GM12801 (cell line): ENCODE results near the gene SMIM38.

Source experiments
- CTCF ChIP-seq: IDR thresholded peaks from one replicate; pipeline ENCODE4 v1.5.1; 2011; ENCODE audit warnings: control low read depth; ENCODE audit not compliant: insufficient read length; ENCODE audit errors: extremely low read depth

The SMIM38 gene

GRCh38 chr11:69155302-69156234, at the start of gene SMIM38:
Gene SMIM38, plus strand, starts transcription at chr11:69155935. Its CDS starts 1,912 bp downstream, at chr11:69157847.
- TF ChIP-seq CTCF, result no peak

- no peak for TF ChIP-seq CTCF
Measured at GRCh38 chr11:69106031-69106811, 49.5 kb upstream of the SMIM38 start.

GRCh38 chr11:69107413-69107812, 48.3 kb upstream of the SMIM38 start:
- TF ChIP-seq CTCF, result no peak

GRCh38 chr11:69108030-69108429, 47.7 kb upstream of the SMIM38 start:
- no peak for TF ChIP-seq CTCF

GRCh38 chr11:69108559-69108958, 47.2 kb upstream of the SMIM38 start:
- no peak for TF ChIP-seq CTCF

- TF ChIP-seq CTCF, result no peak
Measured at GRCh38 chr11:69109101-69109500, 46.6 kb upstream of the SMIM38 start.

- TF ChIP-seq CTCF, result no peak
Measured at GRCh38 chr11:69110451-69110850, 45.3 kb upstream of the SMIM38 start.
